Common myeloid progenitor, CD34-positive (primary cell): Measurements from ENCODE around the gene IFIT2.

Source experiments
- CTCF ChIA-PET: fragments of 350-600 bp; sonication (Branson Sonifier 250); formaldehyde crosslinking; loops from one replicate; lab custom pipeline; 2021; ENCODE audit warnings: antibody characterized with exemption; lab: Charles Lee
- POLR2A ChIA-PET: fragments of 350-600 bp; sonication (Branson Sonifier 250); formaldehyde crosslinking; loops from one replicate; lab custom pipeline; 2021; ENCODE audit warnings: antibody characterized with exemption; lab: Charles Lee
- DNase-seq, 3 donors: peaks; one replicate each; pipeline versions ENCODE4 v3.0.0 to v3.0.0-alpha.2; 2013
- H3K27ac ChIP-seq, 2 experiments: 1 replicate in 1 of 2; 2 replicates in 1 of 2; pipeline ENCODE4 v1.7.0; 2013; ENCODE audit warnings: inconsistent platforms in 2 of 2, low read length in 2 of 2, mild to moderate bottlenecking in 2 of 2, low read depth in 1 of 2, moderate library complexity in 1 of 2; ENCODE audit not compliant: severe bottlenecking in 2 of 2, insufficient read depth in 1 of 2, poor library complexity in 1 of 2
- H3K27me3 ChIP-seq, 5 experiments: replicated peaks in 2 of 5; 1 replicate in 3 of 5; 2 replicates in 2 of 5; pipeline versions ENCODE4 v1.6.1 to v1.7.0; 2013; ENCODE audit warnings: low read length in 4 of 5, mild to moderate bottlenecking in 2 of 5, moderate library complexity in 2 of 5, inconsistent platforms in 1 of 5; ENCODE audit not compliant: insufficient read depth in 5 of 5, control insufficient read depth in 4 of 5
- H3K36me3 ChIP-seq, 4 experiments: 1 replicate in 2 of 4; 2 replicates in 2 of 4; pipeline versions ENCODE4 v1.6.1 to v1.7.0; 2013; ENCODE audit warnings: low read length in 3 of 4, control low read depth in 1 of 4, mild to moderate bottlenecking in 1 of 4; ENCODE audit not compliant: control insufficient read depth in 4 of 4, insufficient read depth in 4 of 4
- H3K4me1 ChIP-seq, 4 experiments: 1 replicate in 3 of 4; 2 replicates in 1 of 4; pipeline versions ENCODE4 v1.6.1 to v1.7.1; 2013; ENCODE audit warnings: low read length in 3 of 4, mild to moderate bottlenecking in 3 of 4, control low read depth in 1 of 4, inconsistent platforms in 1 of 4, moderate library complexity in 1 of 4; ENCODE audit not compliant: control insufficient read depth in 4 of 4, insufficient read depth in 4 of 4; ENCODE audit errors: control extremely low read depth in 1 of 4
- H3K4me3 ChIP-seq, 7 experiments: 1 replicate in 4 of 7; 2 replicates in 3 of 7; pipeline versions ENCODE4 v1.5.1 to v1.7.0; 2013; ENCODE audit warnings: mild to moderate bottlenecking in 7 of 7, low read length in 6 of 7, moderate library complexity in 6 of 7, inconsistent platforms in 2 of 7, low read depth in 2 of 7, control low read depth in 1 of 7; ENCODE audit not compliant: insufficient read depth in 4 of 7, control insufficient read depth in 1 of 7; ENCODE audit errors: extremely low read depth in 1 of 7
- H3K9me3 ChIP-seq, 5 experiments: 1 replicate in 4 of 5; 2 replicates in 1 of 5; pipeline versions ENCODE4 v1.6.1 to v1.7.1; 2013; ENCODE audit warnings: low read length in 4 of 5, mild to moderate bottlenecking in 2 of 5, inconsistent platforms in 1 of 5, low read depth in 1 of 5, moderate library complexity in 1 of 5; ENCODE audit not compliant: control insufficient read depth in 4 of 5, insufficient read depth in 2 of 5; ENCODE audit errors: control extremely low read depth in 1 of 5
- WGBS: methylation state at CpG from one replicate; pipeline ENCODE4 v1.1.5; 2013; ENCODE audit not compliant: insufficient coverage; 5-methylcytosine and 5-hydroxymethylcytosine counted together

Gene IFIT2

GRCh38 chr10:89269433-89270152 is 32.3 kb upstream of the IFIT2 start:
- no peak overlapping the region for H3K4me3 ChIP-seq
- DNase-seq, result no peak
- CTCF ChIA-PET, result interaction anchor here (0.7 to 1.5 kb wide), 2 partner anchors 28 to 100 kb away, joined by 3 to 5 read pairs; no protein-coding TSS in a partner anchor

DNA sequence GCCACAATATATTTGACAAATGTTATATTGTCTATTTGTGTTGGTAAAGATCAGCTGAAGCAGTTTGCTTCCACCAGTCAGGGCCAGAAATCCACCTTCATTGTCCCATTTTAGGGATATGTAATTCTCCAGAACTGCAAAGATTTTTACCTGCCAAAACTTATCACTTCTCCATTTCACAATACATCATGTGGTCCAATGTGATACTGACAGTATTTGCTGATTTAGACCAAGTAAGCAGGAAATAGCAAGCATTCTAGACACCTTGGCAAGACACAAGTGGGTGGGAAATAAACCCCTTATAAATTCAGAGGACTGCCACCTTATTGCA is 31.7 kb upstream of the IFIT2 start:
- Histone ChIP-seq H3K9me3 (no peaks in the 10 kb centered on the region), H3K4me3 (no peak overlapping the region), H3K36me3 (no peaks in the 10 kb centered on the region), H3K27me3 (no peaks in the 10 kb centered on the region), H3K4me1 (no peaks in the 10 kb centered on the region), H3K27ac (no peak overlapping the region)
- no peak for DNase-seq
- POLR2A ChIA-PET, result no interaction called here
- CTCF ChIA-PET, result interaction anchor here (0.6 to 2.1 kb wide), 3 partner anchors 13 to 118 kb away, joined by 3 to 9 read pairs (median 5); no protein-coding TSS in a partner anchor

More at GRCh38 chr10:89269433-89270152, 32.3 kb upstream of the IFIT2 start:
- Histone ChIP-seq H3K4me1 (no peaks in the 10 kb centered on the region), H3K36me3 (no peaks in the 10 kb centered on the region), H3K27me3 (no peaks in the 10 kb centered on the region), H3K27ac (no peak overlapping the region), H3K9me3 (peaks cover 0 to 3% (median 0%) of the 10 kb centered on the region in 5 experiments)
- POLR2A ChIA-PET, result no interaction called here
- WGBS, result no CpG with 5 or more reads among the region's 3 CpGs

GRCh38 chr10:89271532-89271931 is 30.3 kb upstream of the IFIT2 start:
- Histone ChIP-seq H3K27me3 (no peaks in the 10 kb centered on the region), H3K4me3 (no peak overlapping the region), H3K4me1 (no peaks in the 10 kb centered on the region), H3K36me3 (no peaks in the 10 kb centered on the region), H3K9me3 (no peaks in the 10 kb centered on the region), H3K27ac (no peak overlapping the region)
- no peak for DNase-seq
- no CpG with 5 or more reads among the region's 2 CpGs for WGBS
- ChIA-PET CTCF (interaction anchor here (0.7 to 2.1 kb wide), 4 partner anchors 12 to 292 kb away, joined by 3 to 9 read pairs (median 4); no protein-coding TSS in a partner anchor), POLR2A (no interaction called here)

GRCh38 chr10:89273680-89274079 is 28.2 kb upstream of the IFIT2 start:
- H3K36me3 ChIP-seq, result no peaks in the 10 kb centered on the region
- no CpG with 5 or more reads among the region's 2 CpGs for WGBS
- no peaks in the 10 kb centered on the region for H3K9me3 ChIP-seq
- H3K27me3 ChIP-seq, result no peaks in the 10 kb centered on the region
- H3K27ac ChIP-seq, result no peak overlapping the region
- DNase-seq, result no peak
- POLR2A ChIA-PET, result no interaction called here
- no peak overlapping the region for H3K4me3 ChIP-seq
- CTCF ChIA-PET, result interaction anchor here (1.1 kb wide), 1 partner anchor 98 kb away, joined by 3 read pairs; no protein-coding TSS in a partner anchor
- no peaks in the 10 kb centered on the region for H3K4me1 ChIP-seq

- ChIA-PET CTCF (interaction anchor here (0.7 to 1.2 kb wide), 2 partner anchors 19 to 38 kb away, joined by 3 read pairs; no protein-coding TSS in a partner anchor), POLR2A (no interaction called here)
- no peaks in the 10 kb centered on the region for H3K36me3 ChIP-seq
- H3K27ac ChIP-seq, result no peak overlapping the region
- H3K9me3 ChIP-seq, result no peaks in the 10 kb centered on the region
- no peak overlapping the region for H3K4me3 ChIP-seq
- WGBS, result 82% methylated on average over 3 of the region's 3 CpGs
- H3K27me3 ChIP-seq, result no peaks in the 10 kb centered on the region
- H3K4me1 ChIP-seq, result no peaks in the 10 kb centered on the region
- DNase-seq, result no peak
Measured at GRCh38 chr10:89274928-89275327, 26.9 kb upstream of the IFIT2 start.

DNA sequence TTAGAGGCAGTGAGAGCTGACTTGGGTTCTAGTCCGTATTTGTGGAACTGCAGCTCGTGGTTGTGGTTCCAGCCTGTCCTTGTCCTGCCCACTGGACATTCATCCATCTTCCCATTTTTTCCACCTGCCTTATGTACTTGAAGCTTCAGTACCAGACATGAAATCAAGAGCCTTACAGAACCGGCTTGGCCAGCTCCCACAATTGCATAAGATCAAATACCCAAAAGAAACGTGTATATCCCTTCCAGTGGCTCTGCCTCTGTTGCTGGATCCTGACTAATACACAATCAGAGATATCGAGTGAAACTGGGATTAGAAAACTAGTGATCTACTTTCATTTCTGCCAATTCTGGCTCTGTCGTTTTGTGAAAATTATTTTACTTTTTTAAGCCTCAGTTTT is 26.5 kb upstream of the IFIT2 start:
- Histone ChIP-seq H3K4me1 (no peaks in the 10 kb centered on the region), H3K27ac (no peak overlapping the region), H3K36me3 (no peaks in the 10 kb centered on the region), H3K4me3 (no peak overlapping the region), H3K27me3 (no peaks in the 10 kb centered on the region), H3K9me3 (no peaks in the 10 kb centered on the region)
- POLR2A ChIA-PET, result no interaction called here
- CTCF ChIA-PET, result interaction anchor here (0.7 to 1.2 kb wide), 2 partner anchors 19 to 39 kb away, joined by 3 read pairs; no protein-coding TSS in a partner anchor
- DNase-seq, result no peak
- 98% methylated on average over 4 of the region's 6 CpGs for WGBS

GRCh38 chr10:89278034-89278535 is 23.8 kb upstream of the IFIT2 start:
- Histone ChIP-seq H3K36me3 (no peaks in the 10 kb centered on the region), H3K9me3 (no peaks in the 10 kb centered on the region), H3K27ac (no peak overlapping the region), H3K4me1 (peaks cover 0 to 5% (median under 1%) of the 10 kb centered on the region in 4 experiments), H3K4me3 (no peak overlapping the region), H3K27me3 (no peaks in the 10 kb centered on the region)
- no CpG with 5 or more reads among the region's 1 CpG for WGBS
- no peak for DNase-seq
- ChIA-PET POLR2A (no interaction called here), CTCF (no interaction called here)
